PC-9 (cell line): Measurements from ENCODE around the gene STAP1.

Source experiments
- EZH2 ChIP-seq: fragments of 200-600 bp; sonication (generic); IDR thresholded peaks from 2 replicates; pipeline ENCODE4 v1.8.0; 2017; ENCODE audit warnings: antibody characterized with exemption, low read depth
- TF ChIP-seq, protein P1 (sequence below): fragments of 200-600 bp; sonication (generic); conservative IDR thresholded peaks from 2 replicates; pipeline ENCODE4 v1.6.1; 2017; ENCODE audit warnings: mixed run types, antibody characterized with exemption, mild to moderate bottlenecking, moderate library complexity

DNA sequence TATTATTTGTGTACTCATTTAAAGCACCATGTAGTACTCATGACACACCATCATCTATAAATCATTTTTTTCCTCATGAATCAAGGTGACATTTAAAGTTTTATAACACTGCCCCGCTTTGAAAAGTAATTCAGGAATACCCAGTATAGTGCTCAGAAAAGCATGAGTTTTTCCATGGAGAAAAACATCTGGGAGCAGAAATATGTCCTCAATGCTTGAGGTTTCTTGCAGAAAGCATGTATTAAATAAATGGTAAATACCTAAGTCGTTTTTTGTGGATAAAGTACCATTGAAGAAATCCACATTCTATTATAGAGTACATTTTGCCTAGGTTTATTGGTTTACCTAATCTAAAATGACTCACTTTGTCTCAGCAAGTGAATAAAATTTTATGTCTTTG lies 76.2 kb downstream of the STAP1 start:
- TF ChIP-seq, protein P1, sequence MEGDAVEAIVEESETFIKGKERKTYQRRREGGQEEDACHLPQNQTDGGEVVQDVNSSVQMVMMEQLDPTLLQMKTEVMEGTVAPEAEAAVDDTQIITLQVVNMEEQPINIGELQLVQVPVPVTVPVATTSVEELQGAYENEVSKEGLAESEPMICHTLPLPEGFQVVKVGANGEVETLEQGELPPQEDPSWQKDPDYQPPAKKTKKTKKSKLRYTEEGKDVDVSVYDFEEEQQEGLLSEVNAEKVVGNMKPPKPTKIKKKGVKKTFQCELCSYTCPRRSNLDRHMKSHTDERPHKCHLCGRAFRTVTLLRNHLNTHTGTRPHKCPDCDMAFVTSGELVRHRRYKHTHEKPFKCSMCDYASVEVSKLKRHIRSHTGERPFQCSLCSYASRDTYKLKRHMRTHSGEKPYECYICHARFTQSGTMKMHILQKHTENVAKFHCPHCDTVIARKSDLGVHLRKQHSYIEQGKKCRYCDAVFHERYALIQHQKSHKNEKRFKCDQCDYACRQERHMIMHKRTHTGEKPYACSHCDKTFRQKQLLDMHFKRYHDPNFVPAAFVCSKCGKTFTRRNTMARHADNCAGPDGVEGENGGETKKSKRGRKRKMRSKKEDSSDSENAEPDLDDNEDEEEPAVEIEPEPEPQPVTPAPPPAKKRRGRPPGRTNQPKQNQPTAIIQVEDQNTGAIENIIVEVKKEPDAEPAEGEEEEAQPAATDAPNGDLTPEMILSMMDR, result no peak
- no peak for TF ChIP-seq EZH2
